Astrocyte (in vitro differentiated cells and primary cell): ENCODE measurements around the gene KRT84.

Experiments
- EZH2 ChIP-seq: IDR thresholded peaks from 2 replicates; pipeline ENCODE4 v1.6.1; 2012; ENCODE audit warnings: mild to moderate bottlenecking, low read length, inconsistent platforms; ENCODE audit not compliant: insufficient read depth
- TF ChIP-seq, protein P1 (sequence below): IDR thresholded peaks from 2 replicates; pipeline ENCODE4 v1.5.1; 2011; ENCODE audit warnings: low read depth, mild to moderate bottlenecking, inconsistent platforms, low read length, moderate library complexity; ENCODE audit not compliant: insufficient read depth

DNA sequence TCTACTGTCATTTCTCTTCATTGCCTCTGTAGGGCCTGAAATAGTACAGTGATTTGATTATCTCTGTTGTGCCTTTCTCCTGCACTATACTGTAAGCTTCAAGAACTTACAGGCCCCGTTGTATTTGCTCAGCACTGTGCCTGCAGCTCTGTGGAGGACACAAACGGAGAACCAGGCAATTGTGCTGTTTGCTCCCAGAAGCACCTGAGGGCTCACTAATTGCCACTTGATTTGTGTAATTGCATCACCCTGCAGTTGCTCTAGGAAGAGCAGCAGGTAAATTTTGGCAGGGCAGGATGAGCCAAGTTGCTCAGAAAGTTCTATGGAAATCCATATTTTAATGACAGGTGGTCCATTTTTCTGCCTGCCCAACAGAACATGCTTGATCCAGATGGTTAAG lies 32.3 kb upstream of the KRT84 start:
- TF ChIP-seq, protein P1, sequence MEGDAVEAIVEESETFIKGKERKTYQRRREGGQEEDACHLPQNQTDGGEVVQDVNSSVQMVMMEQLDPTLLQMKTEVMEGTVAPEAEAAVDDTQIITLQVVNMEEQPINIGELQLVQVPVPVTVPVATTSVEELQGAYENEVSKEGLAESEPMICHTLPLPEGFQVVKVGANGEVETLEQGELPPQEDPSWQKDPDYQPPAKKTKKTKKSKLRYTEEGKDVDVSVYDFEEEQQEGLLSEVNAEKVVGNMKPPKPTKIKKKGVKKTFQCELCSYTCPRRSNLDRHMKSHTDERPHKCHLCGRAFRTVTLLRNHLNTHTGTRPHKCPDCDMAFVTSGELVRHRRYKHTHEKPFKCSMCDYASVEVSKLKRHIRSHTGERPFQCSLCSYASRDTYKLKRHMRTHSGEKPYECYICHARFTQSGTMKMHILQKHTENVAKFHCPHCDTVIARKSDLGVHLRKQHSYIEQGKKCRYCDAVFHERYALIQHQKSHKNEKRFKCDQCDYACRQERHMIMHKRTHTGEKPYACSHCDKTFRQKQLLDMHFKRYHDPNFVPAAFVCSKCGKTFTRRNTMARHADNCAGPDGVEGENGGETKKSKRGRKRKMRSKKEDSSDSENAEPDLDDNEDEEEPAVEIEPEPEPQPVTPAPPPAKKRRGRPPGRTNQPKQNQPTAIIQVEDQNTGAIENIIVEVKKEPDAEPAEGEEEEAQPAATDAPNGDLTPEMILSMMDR: no peak
- no peak for TF ChIP-seq EZH2
